Loucy (cell line): Measurements from ENCODE around the gene SHB.

Source experiments
- CTCF ChIP-seq: fragments of 200-600 bp; sonication (generic); conservative IDR thresholded peaks from 2 replicates; pipeline ENCODE4 v1.5.1; 2014; ENCODE audit warnings: mild to moderate bottlenecking, antibody characterized with exemption, low read length
- EZH2phosphoT487 ChIP-seq: fragments of 200-600 bp; IDR thresholded peaks from 2 replicates; pipeline ENCODE4 v1.6.1; 2018; ENCODE audit warnings: antibody characterized with exemption, mild to moderate bottlenecking, moderate library complexity, borderline replicate concordance

DNA sequence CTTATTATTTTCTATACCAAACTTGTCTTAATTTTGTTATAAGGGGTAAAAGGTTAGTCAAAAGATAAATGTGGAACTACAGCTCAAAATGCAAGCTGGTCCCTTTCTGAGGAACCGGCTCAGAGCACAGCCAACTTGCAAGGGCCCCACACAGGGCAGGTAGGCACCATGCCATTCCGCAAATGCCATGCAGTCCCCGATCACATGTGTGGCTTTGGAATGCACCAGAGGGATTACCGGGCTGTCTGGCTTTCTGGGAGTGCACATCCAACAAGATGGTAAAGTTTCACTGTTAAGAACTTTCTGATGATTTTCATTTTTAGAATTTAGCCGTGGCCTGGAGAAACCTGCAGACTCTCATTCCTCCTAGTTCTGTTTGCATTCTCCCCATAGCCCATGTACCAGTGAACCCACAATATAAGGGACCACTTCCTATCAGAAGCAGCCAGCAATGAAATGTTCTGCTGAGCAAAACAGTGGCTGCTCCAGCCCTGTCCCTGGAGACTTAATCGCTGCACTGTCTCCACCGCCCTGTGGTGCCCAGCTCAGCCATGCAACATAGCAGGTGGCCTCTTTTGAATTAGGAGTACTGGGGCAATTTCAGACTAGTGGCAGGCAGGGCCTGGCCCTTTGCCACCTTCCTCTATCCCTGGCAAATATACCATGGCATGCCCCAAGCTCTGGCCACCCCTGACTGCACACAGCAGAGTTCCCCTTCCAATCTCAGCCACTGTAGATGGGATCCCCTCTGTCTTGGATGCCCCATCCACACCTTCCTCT, 11.4 kb downstream of the SHB start:
- TF ChIP-seq CTCF (no peak), EZH2phosphoT487 (no peak)
